GM23248 (cell line): ENCODE measurements around the gene FDX1. TPM values are rescaled to one million over a fixed set of nuclear protein-coding genes. Genes with fewer than 3 reads are reported as not detected.

Source experiments
- DNase-seq: peaks from one replicate; pipeline ENCODE4 v3.0.0-alpha.2; 2015
- H2AFZ ChIP-seq: fragments of 200-600 bp; sonication (generic); 2 replicates; pipeline ENCODE4 v1.6.1; 2016; ENCODE audit warnings: antibody characterized with exemption
- H3F3A ChIP-seq: fragments of 200-600 bp; sonication (generic); 2 replicates; pipeline ENCODE4 v1.6.1; 2016; ENCODE audit warnings: mild to moderate bottlenecking, antibody characterized with exemption, mixed run types; ENCODE audit not compliant: insufficient read depth
- H3K27ac ChIP-seq: fragments of 200-600 bp; sonication (generic); 2 replicates; pipeline ENCODE4 v1.5.1; 2016; ENCODE audit warnings: mild to moderate bottlenecking
- H3K27me3 ChIP-seq: fragments of 200-600 bp; sonication (generic); replicated peaks from 2 replicates; pipeline ENCODE4 v1.6.1; 2016; ENCODE audit warnings: mild to moderate bottlenecking; ENCODE audit not compliant: insufficient read depth
- H3K36me3 ChIP-seq: fragments of 200-600 bp; sonication (generic); 2 replicates; pipeline ENCODE4 v1.6.1; 2016; ENCODE audit warnings: low read depth, mild to moderate bottlenecking
- H3K4me1 ChIP-seq: fragments of 200-600 bp; sonication (generic); 2 replicates; pipeline ENCODE4 v1.6.1; 2016; ENCODE audit warnings: mild to moderate bottlenecking; ENCODE audit not compliant: insufficient read depth
- H3K4me2 ChIP-seq: fragments of 200-600 bp; sonication (generic); one replicate; pipeline ENCODE4 v1.6.1; 2016; ENCODE audit warnings: mild to moderate bottlenecking; ENCODE audit not compliant: unreplicated experiment
- H3K4me3 ChIP-seq: fragments of 200-600 bp; sonication (generic); 2 replicates; pipeline ENCODE4 v1.5.1; 2016; ENCODE audit warnings: mild to moderate bottlenecking
- H3K79me2 ChIP-seq: fragments of 200-600 bp; sonication (generic); 2 replicates; pipeline ENCODE4 v1.6.1; 2016; ENCODE audit warnings: mild to moderate bottlenecking; ENCODE audit not compliant: insufficient read depth
- H3K9ac ChIP-seq: fragments of 200-600 bp; sonication (generic); 2 replicates; pipeline ENCODE4 v1.6.1; 2016; ENCODE audit warnings: mild to moderate bottlenecking
- H3K9me2 ChIP-seq: fragments of 200-600 bp; sonication (generic); 2 replicates; pipeline ENCODE4 v1.6.1; 2016; ENCODE audit warnings: mixed run types, mild to moderate bottlenecking, moderate library complexity; ENCODE audit not compliant: insufficient read depth
- H3K9me3 ChIP-seq: fragments of 200-600 bp; sonication (generic); one replicate; pipeline ENCODE4 v1.6.1; 2017; ENCODE audit warnings: low read depth
- H4K20me1 ChIP-seq: fragments of 200-600 bp; sonication (generic); 2 replicates; pipeline ENCODE4 v1.6.0; 2016; ENCODE audit not compliant: insufficient read depth
- EZH2 ChIP-seq: fragments of 200-600 bp; sonication (generic); IDR thresholded peaks from 2 replicates; pipeline ENCODE4 v1.6.1; 2018; ENCODE audit warnings: antibody characterized with exemption, mild to moderate bottlenecking; ENCODE audit not compliant: insufficient read depth, poor library complexity, severe bottlenecking
- EZH2phosphoT487 ChIP-seq: fragments of 200-600 bp; sonication (generic); IDR thresholded peaks from 2 replicates; pipeline ENCODE4 v1.6.1; 2018; ENCODE audit warnings: antibody characterized with exemption, moderate library complexity, mild to moderate bottlenecking, low read depth; ENCODE audit not compliant: insufficient read depth
- WGBS, 2 experiments: methylation state at CpG; one replicate each; pipeline ENCODE4 v1.1.6; 2015 to 2017; ENCODE audit warnings: low lambda C conversion rate in 2 of 2, low coverage in 1 of 2; ENCODE audit errors: missing lambda C conversion rate in 2 of 2; 5-methylcytosine and 5-hydroxymethylcytosine counted together
- in situ Hi-C: fragments of 300-500 bp; cut with MboI; formaldehyde crosslinking; loops from 2 replicates; pipeline ENCODE4 v1.15.0; 2020
- polyA plus RNA-seq: library from polyadenylated mRNA; unstranded; fragments of >200 nt; fragmentation: Nextera tagmentation; extraction: Ambion mirVana; gene quantifications from 2 replicates; pipeline ENCODE4 v1.2.1, GENCODE V29; 2016
- total RNA-seq: library from RNA; depleted of rRNA; stranded (reverse); fragments of >200 nt; shearing (Covaris generic); gene quantifications from 2 replicates; pipeline ENCODE4 v1.2.3, GENCODE V29; 2014

The FDX1 gene
- total and polyA plus RNA-seq, 2 experiments from 2014 or later: 12.2 to 16.6 TPM

- in situ Hi-C loops: no loop called here
- no peak overlapping the region for H3K4me3 ChIP-seq
- TF ChIP-seq EZH2 (no peak), EZH2phosphoT487 (no peak)
- 75 to 77% methylated on average over 3 of the region's 3 CpGs for WGBS, 2 experiments
- H3K36me3 ChIP-seq: no peaks in the 10 kb centered on the region
- H3K4me1 ChIP-seq: peaks cover 22% of the 10 kb centered on the region
- H3K4me2 ChIP-seq: no peak overlapping the region
- DNase-seq: no peak
- H2AFZ ChIP-seq: no peak overlapping the region
- H3K9ac ChIP-seq: no peak overlapping the region
- H3K27me3 ChIP-seq: no peaks in the 10 kb centered on the region
- H3K9me2 ChIP-seq: no peaks in the 10 kb centered on the region
- no peaks in the 10 kb centered on the region for H3K79me2 ChIP-seq
- peaks cover 22% of the 10 kb centered on the region for H3F3A ChIP-seq
- no peak overlapping the region for H3K27ac ChIP-seq
- H4K20me1 ChIP-seq: no peaks in the 10 kb centered on the region
- no peaks in the 10 kb centered on the region for H3K9me3 ChIP-seq
Observed at GRCh38 chr11:110424775-110425444, 4.8 kb upstream of the FDX1 start.

- peak; percentile 98 for DNase-seq
- WGBS, 2 experiments: 46 to 48% methylated on average over 9 of the region's 9 CpGs
- peaks cover 6% of the 10 kb centered on the region for H3K79me2 ChIP-seq
- H3K9me2 ChIP-seq: no peaks in the 10 kb centered on the region
- H4K20me1 ChIP-seq: no peaks in the 10 kb centered on the region
- H3K4me1 ChIP-seq: peaks cover 23% of the 10 kb centered on the region
- peaks cover 22% of the 10 kb centered on the region for H3F3A ChIP-seq
- H3K4me2 ChIP-seq: peak overlapping the region; percentile 70
- no peaks in the 10 kb centered on the region for H3K27me3 ChIP-seq
- peak overlapping the region; percentile 80 for H3K27ac ChIP-seq
- in situ Hi-C loops: no loop called here
- peak overlapping the region; percentile 50 for H3K9ac ChIP-seq
- no peaks in the 10 kb centered on the region for H3K36me3 ChIP-seq
- no peak overlapping the region for H2AFZ ChIP-seq
- no peak overlapping the region for H3K4me3 ChIP-seq
- no peak for TF ChIP-seq EZH2
- TF ChIP-seq EZH2phosphoT487: no peak
- H3K9me3 ChIP-seq: no peaks in the 10 kb centered on the region
Observed at GRCh38 chr11:110425751-110426545, 3.8 kb upstream of the FDX1 start.

DNA sequence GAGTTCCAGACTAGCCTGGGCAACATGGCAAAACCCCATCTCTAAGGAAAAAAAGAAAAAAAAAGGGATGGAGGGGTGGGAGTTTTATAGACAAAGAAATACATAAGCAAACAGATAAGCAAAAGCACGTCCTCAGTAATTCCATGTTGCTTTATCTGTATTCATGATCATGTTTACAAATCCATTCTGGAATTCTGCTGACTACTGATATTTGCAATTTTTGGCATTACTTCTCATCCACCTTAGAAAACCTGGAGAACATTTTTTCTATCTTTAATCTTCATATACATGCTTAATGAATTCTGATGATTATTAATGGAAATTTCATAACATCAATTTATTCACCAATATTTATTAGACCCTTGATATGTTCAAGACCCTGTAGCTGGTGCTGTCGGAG lies 1.7 kb upstream of the FDX1 start:
- Histone ChIP-seq H3K9me3 (no peaks in the 10 kb centered on the region), H3K27ac (no peak overlapping the region), H3K79me2 (peaks cover 26% of the 10 kb centered on the region), H4K20me1 (no peaks in the 10 kb centered on the region), H3K4me2 (no peak overlapping the region), H3K9me2 (no peaks in the 10 kb centered on the region), H3K4me3 (no peak overlapping the region), H3K4me1 (peaks cover 35% of the 10 kb centered on the region), H3K9ac (no peak overlapping the region), H3K27me3 (no peaks in the 10 kb centered on the region), H2AFZ (no peak overlapping the region), H3F3A (peaks cover 22% of the 10 kb centered on the region), H3K36me3 (no peaks in the 10 kb centered on the region)
- no peak for DNase-seq
- TF ChIP-seq EZH2phosphoT487 (no peak), EZH2 (no peak)
- WGBS, 2 experiments: 94 to 97% methylated on average over 2 of the region's 2 CpGs
- in situ Hi-C loops: no loop called here

GRCh38 chr11:110428956-110429730 lies 605 bp upstream of the FDX1 start:
- H3K9me2 ChIP-seq: no peaks in the 10 kb centered on the region
- in situ Hi-C loops: no loop called here
- H3K36me3 ChIP-seq: no peaks in the 10 kb centered on the region
- H3K9ac ChIP-seq: peak overlapping the region; percentile 92
- no peak for DNase-seq
- no peaks in the 10 kb centered on the region for H3K9me3 ChIP-seq
- H3K4me3 ChIP-seq: peak overlapping the region; percentile 90
- H3K27ac ChIP-seq: peak overlapping the region; percentile 64
- no peaks in the 10 kb centered on the region for H4K20me1 ChIP-seq
- TF ChIP-seq EZH2phosphoT487 (no peak), EZH2 (no peak)
- no peaks in the 10 kb centered on the region for H3K27me3 ChIP-seq
- H3K4me1 ChIP-seq: peaks cover 41% of the 10 kb centered on the region
- WGBS, 2 experiments: 76% methylated on average over 10 of the region's 10 CpGs
- H2AFZ ChIP-seq: peak overlapping the region; percentile 86
- H3K4me2 ChIP-seq: peak overlapping the region; percentile 96
- peaks cover 38% of the 10 kb centered on the region for H3K79me2 ChIP-seq
- H3F3A ChIP-seq: peaks cover 22% of the 10 kb centered on the region
